Measurements from ENCODE around the gene MICA.
"Not testable (repeated sequence)": the region's sequence is repeated elsewhere in the genome, so short reads cannot be mapped to it uniquely, and the experiment has no call there.

The MICA gene

DNA sequence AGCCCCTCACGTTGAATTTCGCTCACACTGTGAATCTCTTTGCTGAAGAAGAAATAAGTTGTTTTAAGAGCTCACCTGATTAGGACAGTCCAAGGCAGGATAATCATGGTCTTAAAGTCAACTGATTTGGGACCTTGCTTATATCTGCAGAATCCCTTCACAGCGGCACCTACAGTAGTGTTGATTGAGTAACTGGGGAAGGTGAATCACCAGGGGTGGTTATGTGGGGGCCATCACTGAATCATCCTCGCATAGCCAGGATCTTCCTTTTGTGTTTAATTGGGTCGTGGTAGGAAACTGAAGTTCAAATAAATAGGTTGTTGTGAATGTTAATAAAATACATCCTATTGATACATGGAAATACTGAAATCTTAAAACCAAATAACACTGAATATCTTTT, 20.2 kb upstream of the MICA start:
- no peak for DNase-seq

DNA sequence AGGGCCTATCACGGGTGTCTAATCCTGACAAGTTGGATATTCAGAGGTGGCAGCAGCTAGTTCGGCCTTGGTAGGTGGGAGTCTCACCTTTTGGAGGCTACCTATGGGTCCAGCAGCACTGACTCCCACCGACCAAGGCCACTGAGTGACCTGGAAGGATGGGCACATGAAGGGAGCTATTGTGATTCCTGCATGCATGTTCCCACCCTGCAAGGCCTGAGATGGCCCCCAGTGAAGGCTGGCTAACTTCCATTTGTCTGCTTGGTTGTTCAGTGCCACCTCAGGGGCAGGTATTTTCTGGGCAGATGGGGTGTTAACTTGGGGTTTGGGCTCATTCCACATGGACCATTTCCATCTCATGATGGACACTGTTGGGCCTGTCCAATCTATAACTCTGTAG, 18.4 kb upstream of the MICA start:
- no peak for DNase-seq

DNA sequence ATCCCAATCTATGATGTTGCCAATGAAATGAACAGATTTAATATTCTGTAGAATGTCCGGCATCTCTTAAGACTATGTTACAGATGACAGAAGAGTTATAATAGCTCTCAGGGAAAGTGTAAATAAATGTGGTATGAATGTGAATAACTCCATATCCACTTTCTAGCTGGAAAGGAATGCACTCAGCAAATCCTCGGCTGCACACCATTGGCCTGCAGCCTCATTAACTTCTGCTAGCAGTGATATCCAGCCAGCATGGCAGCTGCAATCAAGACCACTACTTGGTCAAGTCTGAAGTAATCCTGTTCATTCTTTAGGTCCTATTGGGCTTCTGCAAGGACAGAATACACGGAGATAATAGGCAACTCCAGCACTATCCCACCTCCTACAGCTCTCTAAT, 17.3 kb upstream of the MICA start:
- no peak for DNase-seq

DNA sequence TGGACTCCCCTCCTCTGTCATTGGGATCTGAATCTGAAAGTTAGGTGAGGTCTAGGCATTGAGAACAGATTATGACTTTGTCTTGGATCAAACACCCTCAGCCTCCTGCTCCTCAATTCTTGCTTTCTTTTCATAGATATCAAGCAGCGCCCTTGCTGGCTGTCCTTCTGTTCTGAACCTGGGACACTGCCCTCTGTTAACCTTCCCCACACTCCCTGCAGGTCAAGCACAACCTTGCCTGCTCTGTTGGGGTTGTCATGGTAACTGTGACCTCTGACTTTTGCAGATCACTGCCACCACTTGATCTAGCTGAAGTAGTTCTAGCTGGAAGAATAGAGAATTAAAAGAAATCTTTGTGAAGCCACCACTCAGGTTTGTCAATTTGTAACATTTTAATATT, 16.4 kb upstream of the MICA start:
- DNase-seq: no peak

DNA sequence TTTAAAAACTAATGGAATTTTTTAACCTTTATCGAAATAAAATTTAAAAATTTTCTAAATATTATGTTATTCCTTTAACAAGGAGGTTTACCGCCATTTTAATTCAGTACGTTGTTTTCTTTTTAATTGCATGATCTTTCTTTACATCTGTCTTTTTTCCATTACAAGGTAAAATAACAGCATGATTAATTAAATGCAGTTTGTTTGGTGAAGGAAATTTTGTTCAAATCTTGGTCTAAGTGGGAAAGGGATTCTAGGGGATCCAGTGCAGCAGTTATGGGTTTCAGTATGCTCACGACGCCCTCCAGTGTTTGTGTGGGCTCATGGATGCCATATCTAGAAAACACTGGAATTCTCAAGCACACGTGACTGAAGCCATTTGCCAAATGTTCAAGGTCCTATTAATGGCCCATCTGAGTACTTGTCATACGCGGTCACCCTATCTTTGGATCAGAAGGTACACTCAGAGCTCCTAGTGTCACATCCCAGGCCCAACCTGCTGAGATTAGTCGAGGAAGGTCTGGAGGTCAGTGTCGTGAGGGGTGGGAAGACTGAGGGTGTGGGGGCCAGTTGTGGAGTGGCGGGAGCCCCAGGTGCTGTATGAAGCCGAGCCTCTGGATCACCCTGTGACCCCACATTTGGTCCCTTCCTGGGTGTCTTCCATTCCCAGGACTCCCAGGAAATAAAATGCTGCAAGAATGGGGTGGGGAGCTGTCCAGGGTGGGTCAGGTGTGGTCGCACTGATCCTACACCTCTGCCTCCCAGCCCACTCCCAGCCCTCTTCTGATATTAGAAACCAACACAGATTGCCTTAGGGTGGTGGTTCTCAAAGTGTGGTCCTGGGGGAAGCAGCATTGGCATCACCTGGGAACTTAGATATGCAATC, 14.2 kb upstream of the MICA start:
- DNase-seq: not testable (repeated sequence)

DNA sequence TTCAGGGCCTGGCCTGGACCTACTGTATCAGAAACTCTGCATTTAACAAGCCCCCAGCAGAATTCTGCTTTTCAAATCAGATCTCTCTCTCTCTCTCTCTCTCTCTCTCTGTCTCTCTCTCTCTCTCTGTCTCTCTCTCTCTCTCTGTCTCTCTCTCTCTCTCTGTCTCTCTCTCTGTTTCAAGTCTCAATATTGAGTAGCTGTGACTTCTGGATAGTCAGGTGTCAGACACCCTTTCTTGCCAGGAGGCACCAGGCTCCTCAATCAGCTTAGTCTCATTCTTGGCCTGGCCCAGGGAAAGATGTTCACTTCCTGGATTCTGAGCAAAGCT, 13.6 kb upstream of the MICA start:
- not testable (repeated sequence) for DNase-seq

DNA sequence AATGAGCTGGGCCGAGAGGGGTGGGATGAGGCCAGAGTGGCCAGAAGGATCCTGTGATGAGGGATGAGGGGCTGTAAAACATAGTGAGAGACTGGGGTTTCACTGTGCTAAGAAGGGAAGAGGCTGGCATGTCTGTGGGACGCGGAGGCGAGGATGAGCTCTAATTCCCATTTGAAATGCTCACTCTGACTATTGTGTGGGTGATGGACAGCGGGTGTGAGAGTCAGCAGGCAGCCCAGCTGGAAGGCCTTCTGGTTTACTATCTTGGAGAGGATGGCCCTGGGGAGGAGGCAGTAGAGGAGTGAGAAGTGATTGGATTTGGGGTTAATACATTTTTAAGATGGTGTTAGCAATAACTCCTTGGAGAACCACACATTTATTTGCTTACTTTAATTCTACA, 9.5 kb upstream of the MICA start:
- no peak for DNase-seq

DNA sequence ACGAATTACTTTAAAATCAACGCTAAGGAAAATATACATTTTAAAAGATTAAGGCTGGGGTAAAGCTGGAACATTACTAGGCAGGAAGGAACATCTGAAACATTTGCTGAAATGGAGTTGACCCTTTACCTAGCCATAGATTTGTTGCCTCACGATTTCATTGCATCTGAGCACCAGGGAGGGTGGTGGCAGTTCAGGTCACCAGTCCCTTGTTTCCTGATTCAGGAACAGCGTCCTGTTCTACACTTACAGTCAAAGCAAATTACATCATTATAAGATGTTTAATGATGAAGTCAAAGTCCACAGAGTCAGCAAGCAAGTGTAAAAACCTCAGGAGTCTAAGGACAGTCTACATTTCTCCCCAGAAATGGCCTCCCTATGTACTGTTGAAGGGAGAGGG, 9.0 kb upstream of the MICA start:
- DNase-seq: no peak

DNA sequence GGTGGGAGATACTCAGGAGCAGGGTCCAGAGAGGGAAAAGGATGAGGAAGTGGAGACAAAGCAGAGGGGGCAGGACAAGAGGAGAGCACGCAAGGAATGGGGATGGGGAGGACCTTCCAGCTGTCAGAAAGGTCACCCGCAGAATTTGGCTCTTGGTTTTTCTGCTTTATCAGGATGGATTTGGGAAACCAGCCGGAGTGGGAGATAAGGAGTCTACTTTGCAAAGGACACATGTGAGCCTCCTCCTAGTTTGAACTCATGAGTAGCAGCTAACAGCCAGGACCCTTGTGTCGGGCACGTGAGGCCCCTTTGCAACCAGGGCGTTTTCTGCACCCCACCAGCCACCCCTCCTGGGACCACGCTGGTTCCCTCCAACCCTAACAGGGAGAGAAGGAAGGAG, 7.6 kb upstream of the MICA start:
- DNase-seq: no peak

DNA sequence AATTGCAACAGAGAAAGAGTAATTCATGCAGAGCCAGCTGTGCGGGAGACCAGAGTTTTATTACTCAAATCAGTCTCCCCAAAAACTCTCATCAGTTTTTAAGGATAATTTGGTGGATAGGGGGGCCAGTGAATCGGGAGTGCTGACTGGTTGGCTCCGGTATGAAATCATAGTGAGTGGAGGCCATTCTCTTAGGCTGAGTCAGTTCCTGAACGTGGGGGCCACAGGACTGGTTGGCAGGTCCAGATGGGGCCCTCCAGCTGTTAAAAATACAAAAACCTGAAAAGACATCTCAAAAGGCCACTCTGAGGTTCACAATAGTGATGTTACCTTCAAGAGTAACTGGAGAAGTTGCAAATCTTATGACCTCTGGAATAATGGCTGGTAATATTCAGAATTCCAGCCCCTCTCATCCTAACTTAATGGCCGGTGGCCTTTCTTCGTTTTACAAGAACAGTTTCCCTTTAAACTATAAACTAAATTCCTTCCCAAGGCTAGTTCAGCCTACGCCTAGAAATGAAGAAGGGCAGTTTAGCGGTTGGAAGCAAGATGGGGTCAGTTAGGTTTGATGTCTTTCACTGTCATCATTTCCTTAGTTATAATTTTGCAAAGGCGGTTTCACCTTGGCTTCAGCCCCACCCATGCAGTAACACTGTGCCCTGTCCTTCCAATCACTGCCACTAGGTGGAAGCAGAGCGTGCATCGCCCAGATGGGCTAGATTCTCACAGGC, 6.8 kb upstream of the MICA start:
- peak; percentile 50 for DNase-seq

DNA sequence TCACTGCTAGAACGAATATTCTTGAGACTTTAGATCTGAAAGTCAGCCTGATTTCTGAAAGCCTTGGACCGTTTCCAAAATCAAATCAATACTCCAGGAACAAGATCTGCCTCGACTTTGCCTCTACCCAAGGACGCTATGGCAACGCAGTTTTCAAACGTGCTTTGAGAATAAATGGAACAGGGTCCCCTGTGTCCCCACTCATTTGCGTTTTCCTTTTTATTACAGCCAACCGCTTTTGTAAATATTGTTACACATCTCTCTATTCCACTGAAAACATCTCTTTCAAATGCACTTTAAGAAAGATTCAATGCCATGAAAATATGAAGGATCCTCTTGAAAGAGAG, 6.3 kb upstream of the MICA start:
- not testable (repeated sequence) for DNase-seq

DNA sequence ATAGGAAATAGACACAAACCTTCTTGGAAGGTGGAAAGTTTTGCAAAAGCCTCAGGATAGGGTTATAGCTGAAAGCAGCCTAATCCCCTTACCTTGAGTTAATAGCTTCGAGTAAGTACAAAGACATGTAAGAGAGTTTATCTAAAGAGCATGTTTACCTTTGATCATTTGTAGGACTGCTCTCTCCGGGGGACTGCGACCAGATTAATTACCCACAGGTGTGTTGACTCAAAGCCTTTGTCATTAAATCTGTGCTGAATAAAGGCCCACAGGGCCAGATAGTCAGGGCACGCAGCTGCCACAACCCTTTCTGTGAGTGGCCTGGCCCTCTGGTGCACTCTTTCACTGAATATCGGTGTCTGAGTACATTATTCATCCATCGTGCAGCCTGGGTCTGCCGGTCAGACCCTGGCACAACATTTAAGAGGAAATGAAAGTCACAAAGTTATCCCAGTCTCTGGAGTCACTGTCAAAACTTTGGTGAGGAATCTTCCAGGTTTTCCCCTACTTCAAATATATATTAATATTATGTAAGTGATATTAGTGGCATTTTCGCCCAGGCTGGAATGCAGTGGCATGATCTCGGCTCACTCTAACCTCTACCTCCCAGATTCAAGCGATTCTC, 5.4 kb upstream of the MICA start:
- DNase-seq: no peak

DNA sequence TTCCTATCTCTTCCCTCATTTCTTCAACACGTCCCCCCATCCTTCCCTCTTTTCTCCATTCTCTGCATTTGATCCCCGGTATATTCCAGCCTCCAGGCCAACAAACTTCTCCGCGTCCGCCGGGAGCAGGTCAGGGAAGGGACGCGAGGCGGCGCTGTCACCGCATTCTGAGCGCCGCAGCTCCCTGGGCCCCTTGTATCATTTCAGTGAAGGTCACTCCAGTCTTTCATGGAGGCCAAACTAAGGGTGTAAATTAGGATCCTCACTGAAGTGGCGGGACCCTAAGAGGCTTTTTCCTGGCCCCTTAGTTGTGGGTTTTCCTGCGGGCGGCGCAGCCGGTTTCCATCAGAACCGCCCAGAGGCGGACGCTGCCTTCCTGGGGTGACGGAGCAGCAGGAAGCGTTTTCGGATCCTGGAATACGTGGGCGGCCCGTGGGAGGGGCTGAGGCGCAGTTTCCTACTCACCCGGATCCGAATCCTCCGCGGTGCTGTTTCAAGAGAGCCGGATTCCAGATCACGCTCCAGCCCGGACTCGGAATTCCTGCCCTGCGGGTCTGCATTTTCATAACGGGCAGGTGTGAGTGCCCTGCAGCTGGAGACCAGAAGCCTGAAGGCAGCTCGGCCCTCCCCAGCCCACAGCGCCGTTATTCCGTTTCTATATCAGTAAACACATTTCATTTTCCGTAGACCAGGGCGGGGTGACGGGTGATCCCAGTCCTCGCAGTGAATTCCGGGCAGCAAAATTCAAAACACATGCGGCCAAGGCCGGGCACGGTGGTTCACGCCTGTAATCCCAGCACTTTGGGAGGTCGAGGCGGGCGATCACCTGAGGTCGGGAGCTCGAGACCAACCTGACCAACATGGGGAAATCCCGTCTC, 3.6 kb upstream of the MICA start:
- peak; percentile 47 for DNase-seq

DNA sequence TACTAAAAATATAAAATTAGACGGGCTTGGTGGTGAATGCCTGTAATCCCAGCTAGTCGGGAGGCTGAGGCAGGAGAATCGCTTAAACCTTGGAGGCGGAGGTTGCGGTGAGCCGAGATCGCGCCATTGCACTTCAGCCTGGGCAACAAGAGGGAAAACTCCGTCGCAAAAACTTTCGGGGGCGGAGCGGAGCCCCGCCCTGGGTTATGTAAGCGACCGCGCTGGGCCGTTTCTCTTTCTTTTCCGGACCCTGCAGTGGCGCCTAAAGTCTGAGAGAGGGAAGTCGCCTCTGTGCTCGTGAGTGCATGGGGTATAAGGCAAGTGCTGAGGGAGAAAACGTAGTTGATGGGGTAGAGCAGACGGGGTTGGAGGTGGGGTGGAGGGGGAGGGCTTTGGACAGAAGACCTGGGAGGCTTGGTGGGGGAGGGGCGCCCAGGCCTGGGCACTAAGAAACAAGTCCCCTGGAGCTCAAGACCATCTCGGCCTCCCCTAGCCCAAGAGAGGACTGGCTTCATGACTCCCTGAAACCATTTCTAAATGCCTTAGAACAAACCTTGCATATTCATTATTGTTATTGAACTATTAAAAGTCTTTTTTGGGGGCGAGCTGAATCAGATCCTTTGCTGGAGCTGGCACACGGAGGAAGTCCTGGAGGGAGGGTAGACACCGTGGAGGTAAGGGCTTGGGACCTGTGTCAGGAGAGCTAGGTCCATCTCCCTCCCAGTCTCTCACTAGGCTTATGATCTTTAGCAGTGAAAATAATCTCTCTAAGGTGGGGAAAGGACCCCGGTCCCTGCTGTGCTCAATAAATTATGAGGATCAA, 2.7 kb upstream of the MICA start:
- DNase-seq: no peak

DNA sequence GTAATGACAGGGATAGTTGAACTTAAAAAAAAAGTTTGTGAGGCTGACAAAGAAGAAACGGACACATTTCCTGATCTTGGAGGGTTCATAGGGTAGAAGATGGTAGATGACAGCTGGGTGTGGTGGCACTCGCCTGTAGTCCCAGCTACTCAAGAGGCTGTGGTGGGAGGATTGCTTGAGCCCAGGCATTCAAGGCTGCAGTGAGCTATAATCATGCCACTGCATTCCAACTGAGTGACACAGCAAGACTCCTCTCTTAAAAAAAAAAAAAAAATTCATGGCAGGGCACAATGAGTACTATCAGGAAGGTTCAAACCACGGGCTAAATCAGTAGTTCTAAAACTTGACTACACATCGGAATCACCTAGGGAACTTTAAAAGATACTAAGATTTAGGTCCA, 2.0 kb upstream of the MICA start:
- DNase-seq: no peak

DNA sequence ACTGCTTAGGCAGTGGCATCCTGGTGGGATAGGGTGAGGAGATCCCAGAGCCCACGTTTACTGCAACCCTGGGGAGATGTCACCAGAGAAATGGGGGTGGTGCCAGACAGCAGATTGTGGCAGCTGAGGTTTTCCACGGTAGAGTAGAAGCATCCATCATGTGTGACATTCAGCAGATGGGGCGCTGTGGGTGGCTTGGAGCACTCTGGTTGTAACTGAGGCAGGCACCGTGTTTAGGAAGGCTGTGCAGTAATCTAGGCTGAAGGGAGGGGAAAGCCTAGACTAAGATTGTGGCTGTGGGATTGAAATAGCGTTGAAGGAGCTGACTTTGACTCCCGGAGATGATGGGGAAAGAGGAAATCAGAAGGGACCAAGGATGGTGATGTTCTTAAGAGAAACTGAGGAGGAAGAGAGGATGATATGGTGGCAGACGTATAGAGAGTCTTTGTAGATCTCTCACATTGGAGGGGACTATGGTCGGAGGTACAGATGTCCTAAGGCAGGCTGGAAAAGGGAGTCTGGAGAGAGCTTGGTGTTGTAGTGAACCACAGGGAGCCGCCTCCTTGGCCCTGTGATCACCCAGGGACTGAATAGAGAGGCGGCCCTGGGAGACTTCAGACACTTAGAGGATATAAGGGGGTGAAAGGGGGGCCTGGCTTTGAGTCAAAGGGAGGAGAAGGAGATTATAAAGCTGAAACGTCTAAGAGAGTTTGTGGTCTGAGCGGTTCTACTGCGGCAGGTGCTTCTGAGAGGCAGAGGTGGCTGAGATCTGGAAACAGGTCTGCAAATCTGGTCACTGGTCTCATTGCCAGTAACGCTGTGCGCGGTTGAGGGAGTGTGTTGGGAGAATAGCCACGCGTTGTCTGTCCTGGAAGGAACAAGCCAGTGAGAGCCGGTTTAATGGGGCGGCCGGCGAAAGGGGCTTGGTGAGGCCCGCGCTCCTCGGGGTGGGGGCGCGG, 792 bp upstream of the MICA start:
- no peak for DNase-seq

DNA sequence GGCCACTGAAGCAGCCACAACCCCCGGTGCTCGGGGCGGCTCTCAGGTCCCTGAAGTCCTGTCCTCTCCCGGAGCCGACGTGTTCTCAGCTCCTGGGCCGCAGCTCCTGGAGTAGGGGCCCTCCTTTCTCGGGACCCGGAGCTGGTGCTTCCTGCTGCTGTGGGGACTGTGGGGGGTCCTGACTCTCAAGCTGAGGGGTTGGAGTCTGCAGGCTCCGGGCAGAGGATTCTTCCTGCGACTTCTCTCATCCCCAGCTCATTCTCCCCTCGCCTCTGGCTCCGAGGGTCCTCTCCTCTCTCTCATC, 618 bp downstream of the MICA start:
- not testable (repeated sequence) for DNase-seq

DNA sequence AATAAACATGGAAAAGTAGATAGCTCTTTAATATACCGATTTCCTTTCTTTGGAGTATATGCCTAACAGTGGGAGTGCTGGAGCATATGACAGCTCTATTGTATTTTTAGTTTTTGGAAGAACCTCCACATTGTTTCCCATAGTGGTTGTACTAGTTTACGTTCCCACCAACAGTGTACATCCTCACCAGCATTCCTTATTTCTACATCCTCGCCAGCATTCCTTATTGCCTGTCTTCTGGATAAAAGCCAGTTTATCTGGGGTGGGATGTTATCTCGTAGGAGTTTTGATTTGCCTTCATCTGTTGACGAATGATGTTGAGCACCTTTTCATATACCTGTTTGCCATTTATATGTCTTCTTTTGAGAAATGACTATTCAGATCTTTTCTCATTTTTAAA, 2.6 kb downstream of the MICA start:
- DNase-seq: no peak

DNA sequence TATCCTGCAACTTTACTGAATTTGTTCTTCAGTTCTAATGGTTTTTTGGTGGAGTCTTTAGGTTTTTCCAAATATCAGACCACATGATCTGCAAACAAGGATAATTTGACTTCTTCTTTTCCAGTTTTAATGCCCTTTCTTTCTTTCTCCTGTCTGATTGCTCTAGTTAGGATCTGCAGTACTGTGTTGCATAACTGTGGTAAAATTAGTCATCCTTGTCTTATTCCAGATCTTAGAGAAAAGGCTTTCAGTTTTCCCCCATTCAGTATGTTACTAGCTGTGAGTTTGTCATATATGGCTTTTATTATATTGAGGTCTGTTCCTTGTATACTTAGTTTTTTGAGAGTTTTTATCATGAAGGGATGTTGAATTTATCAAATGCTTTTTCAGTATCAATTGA, 4.3 kb downstream of the MICA start:
- DNase-seq: no peak

DNA sequence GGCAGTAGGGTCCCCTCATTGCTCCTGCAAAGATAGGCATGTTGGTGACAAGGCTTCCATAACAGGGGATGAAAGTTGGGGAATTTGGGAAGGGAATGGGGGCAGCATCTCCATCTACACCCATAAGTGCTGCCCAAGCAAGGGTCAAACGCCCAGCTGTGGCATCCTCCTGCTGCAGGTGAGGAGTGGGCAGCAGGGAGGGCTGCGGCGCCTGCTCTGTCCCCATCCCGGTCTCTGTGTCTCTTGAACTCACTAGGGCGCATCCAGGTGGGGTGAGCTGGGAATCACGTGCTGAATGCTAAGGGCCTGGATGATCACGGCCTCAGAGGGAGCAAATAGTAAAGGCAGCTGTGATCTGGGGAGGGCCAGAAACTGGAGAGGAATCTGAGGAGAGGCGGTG, 9.1 kb downstream of the MICA start:
- no peak for DNase-seq

DNA sequence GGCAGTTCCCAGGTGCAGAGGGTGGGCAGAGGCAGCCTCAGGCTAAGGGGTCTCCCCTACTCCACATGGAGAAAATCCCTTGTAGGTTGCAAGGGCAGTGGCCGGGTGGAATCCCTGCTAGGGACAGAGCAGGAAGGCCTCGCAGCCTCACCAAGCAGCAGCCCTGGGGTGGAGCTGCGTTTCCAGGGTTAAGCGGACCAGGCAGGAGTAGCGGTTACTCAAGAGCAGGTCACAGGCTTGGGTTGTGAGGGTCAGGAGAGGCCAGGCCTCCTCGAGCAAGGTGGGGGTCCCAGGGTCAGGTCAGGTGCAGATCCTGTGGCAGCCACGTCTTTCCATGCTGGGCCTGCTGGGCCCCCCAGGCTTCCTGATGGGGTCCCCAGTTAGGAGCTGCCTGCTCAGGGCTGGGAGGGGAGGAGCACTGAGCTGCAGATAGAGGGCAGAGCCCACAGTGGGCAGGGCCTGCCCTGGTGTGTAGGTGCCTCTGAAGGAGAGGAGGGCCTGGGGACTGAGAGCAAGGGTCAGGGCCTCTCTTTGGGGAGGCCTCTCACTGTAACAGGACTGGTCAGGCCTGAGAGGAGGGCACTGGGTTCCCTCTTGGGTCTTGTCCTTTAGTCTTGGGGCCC, 10.9 kb downstream of the MICA start:
- DNase-seq: not testable (repeated sequence)

Measured in NCI-H1105 (cell line).